ENCODE results near the gene CCDC186. TPM values are rescaled to one million over a fixed set of nuclear protein-coding genes. Genes with fewer than 3 reads are reported as not detected.

The CCDC186 gene
- total and polyA plus RNA-seq, 2 of the 8 experiments (the other 6 are each of a cell fraction or from before 2014, with no cell fraction given), result 3.0 to 30.3 TPM

DNA sequence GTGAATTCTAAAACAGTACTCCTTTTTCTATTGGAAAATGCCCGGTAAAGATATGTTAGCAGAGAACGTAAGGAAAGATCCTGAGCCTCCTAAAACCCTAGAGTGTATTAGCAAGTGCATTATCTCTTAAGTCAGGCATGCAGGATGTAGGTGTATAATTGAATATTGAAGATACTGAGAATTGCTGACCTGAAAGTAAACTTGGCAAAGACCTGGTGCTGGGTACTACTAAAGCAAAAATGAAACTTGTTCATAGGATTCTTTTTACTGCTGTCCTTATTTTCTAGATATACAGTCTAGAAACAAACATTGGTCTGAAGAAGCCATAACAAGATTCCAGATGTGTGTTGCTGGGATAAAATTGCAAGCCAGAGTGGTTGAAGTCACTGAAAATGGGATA lies 46.3 kb upstream of the CCDC186 start:
- H4K20me1 ChIP-seq (replicated peaks in 1 of 2; ENCODE audit: control insufficient read depth in 1 of 2, insufficient read depth in 2 of 2, low read length in 2 of 2), result no peaks in the 10 kb centered on the region
- H3K18ac ChIP-seq (ENCODE audit: extremely low read depth, low read length), result no peak overlapping the region
- FAIRE-seq (no peak), DNase-seq (ENCODE audit: low read depth in 1 of 2, low spot score in 2 of 2) (no peak)
- no peak overlapping the region for H3K56ac ChIP-seq (replicated peaks; ENCODE audit: insufficient read length, low read depth, low read length)
- no peaks in the 10 kb centered on the region for H3K79me1 ChIP-seq (ENCODE audit: low read depth, low read length)
- no peak overlapping the region for H2BK12ac ChIP-seq (ENCODE audit: low read depth, low read length)
- H4K91ac ChIP-seq (replicated peaks; ENCODE audit: insufficient read length, low read length), result no peak overlapping the region
- H3K4me1 ChIP-seq (replicated peaks in 1 of 4; ENCODE audit: control insufficient read depth in 3 of 4, insufficient read depth in 4 of 4, low read length in 3 of 4), result no peaks in the 10 kb centered on the region
- ChIA-PET CTCF (ENCODE audit: partially characterized antibody) (interaction anchor here (0.7 kb wide), 1 partner anchor 108 kb away, joined by 3 read pairs; no protein-coding TSS in a partner anchor), POLR2A (ENCODE audit: partially characterized antibody) (no interaction called here)
- H2AFZ ChIP-seq (ENCODE audit: low read length), result no peak overlapping the region
- H2BK5ac ChIP-seq (ENCODE audit: low read depth, low read length), result no peak overlapping the region
- H3K79me2 ChIP-seq (ENCODE audit: control insufficient read depth in 1 of 2, insufficient read depth in 2 of 2, low read length in 2 of 2), result no peaks in the 10 kb centered on the region
- H3K27ac ChIP-seq (ENCODE audit: low read depth, low read length), result no peak overlapping the region
- H4K5ac ChIP-seq (ENCODE audit: insufficient read length, low read depth, low read length), result no peak overlapping the region
- 91% methylated on average over 2 of the region's 2 CpGs; no CpG with 5 or more reads in 1 of the 2 experiments for WGBS, 2 experiments (ENCODE audit: extremely low coverage in 1 of 2, insufficient coverage in 1 of 2, insufficient read length in 1 of 2, insufficient replicate concordance in 2 of 2, low coverage in 1 of 2, low lambda C conversion rate in 2 of 2, missing lambda C conversion rate in 1 of 2)
- H3K36me3 ChIP-seq (ENCODE audit: control insufficient read depth in 2 of 4, insufficient read depth in 4 of 4, low read length in 3 of 4), result no peaks in the 10 kb centered on the region
- no peak overlapping the region for H3K4me3 ChIP-seq (ENCODE audit: extremely low read depth in 1 of 4, insufficient read depth in 2 of 4, low read depth in 3 of 4, low read length in 4 of 4)
- H2AK5ac ChIP-seq (ENCODE audit: low read depth, low read length), result no peak overlapping the region
- H4K8ac ChIP-seq (ENCODE audit: extremely low read depth, insufficient read depth, low read length), result no peak overlapping the region
- H2BK15ac ChIP-seq (ENCODE audit: low read length), result no peak overlapping the region
- no peak for TF ChIP-seq ZNF274 (IDR thresholded peaks at IDR 0.05; ENCODE audit: borderline replicate concordance, extremely low read depth, low read length)
- no peak for TF ChIP-seq EZH2 (IDR thresholded peaks at IDR 0.05; ENCODE audit: low read depth, low read length, severe bottlenecking)
- no peak for TF ChIP-seq RBBP5 (IDR thresholded peaks at IDR 0.05; ENCODE audit: borderline replicate concordance, low read depth, low read length)
- no peak for TF ChIP-seq CHD1 (IDR thresholded peaks at IDR 0.05; ENCODE audit: low read depth, low read length)
- no peak for TF ChIP-seq ASH2L (IDR thresholded peaks at IDR 0.05; ENCODE audit: low read length)
- TF ChIP-seq CREB1 (IDR thresholded peaks at IDR 0.05), result no peak
- no peak for TF ChIP-seq SP4 (IDR thresholded peaks at IDR 0.05; ENCODE audit: low read length)
- TF ChIP-seq RFX5 (IDR thresholded peaks at IDR 0.05; ENCODE audit: borderline replicate concordance, low read depth, low read length), result no peak
- TF ChIP-seq RAD21 (IDR thresholded peaks at IDR 0.05 in 1 of 2, conservative IDR thresholded peaks at IDR 0.05 in 1 of 2; ENCODE audit: low read depth in 2 of 2, low read length in 2 of 2), result no peak
- no peak for TF ChIP-seq POU5F1 (IDR thresholded peaks at IDR 0.05; ENCODE audit: low read depth, low read length)
- TF ChIP-seq NRF1 (IDR thresholded peaks at IDR 0.05; ENCODE audit: low read depth, low read length), result no peak
- no peak for TF ChIP-seq GTF2F1 (IDR thresholded peaks at IDR 0.05; ENCODE audit: borderline replicate concordance, low read depth, low read length)
- no peak for TF ChIP-seq KDM1A (IDR thresholded peaks at IDR 0.05; ENCODE audit: borderline replicate concordance, low read length)
- TF ChIP-seq TAF1 (IDR thresholded peaks at IDR 0.05; ENCODE audit: low read depth, low read length), result no peak
- no peak for TF ChIP-seq EP300 (IDR thresholded peaks at IDR 0.05; ENCODE audit: borderline replicate concordance in 1 of 2, low read depth in 2 of 2, low read length in 2 of 2)
- H3K9ac ChIP-seq (replicated peaks in 1 of 4; ENCODE audit: extremely low read depth in 1 of 4, low read depth in 3 of 4, low read length in 3 of 4), result no peak overlapping the region
- H3K4ac ChIP-seq (replicated peaks; ENCODE audit: insufficient read length, low read depth, low read length), result no peak overlapping the region
- no peak overlapping the region for H3K14ac ChIP-seq (ENCODE audit: insufficient read length)
- H3K27me3 ChIP-seq (replicated peaks in 1 of 4; ENCODE audit: control insufficient read depth in 3 of 4, extremely low read depth in 1 of 4, insufficient read depth in 3 of 4, low read length in 3 of 4), result no peaks in the 10 kb centered on the region
- H3K23me2 ChIP-seq (ENCODE audit: low read depth, low read length), result no peaks in the 10 kb centered on the region
- H2BK120ac ChIP-seq (replicated peaks; ENCODE audit: low read depth, low read length), result no peak overlapping the region
- H3K9me3 ChIP-seq (ENCODE audit: insufficient read depth in 2 of 2, low read depth in 1 of 2, low read length in 1 of 2), result no peaks in the 10 kb centered on the region
- no peak overlapping the region for H2BK20ac ChIP-seq (ENCODE audit: low read length)
- H3K23ac ChIP-seq (ENCODE audit: insufficient read length), result no peak overlapping the region
- no peak overlapping the region for H3K4me2 ChIP-seq (ENCODE audit: insufficient read depth in 1 of 2, low read depth in 2 of 2, low read length in 2 of 2)
